RWPE1 (cell line): ENCODE measurements around the gene BUD13.

ENCODE experiments used
- CTCF ChIA-PET: fragments of 350-600 bp; sonication (Branson Sonifier 250); formaldehyde crosslinking; extraction: SDS; loops from one replicate; lab custom pipeline; 2021; lab: Yijun Ruan, JAX
- POLR2A ChIA-PET: fragments of 400-600 bp; formaldehyde crosslinking; extraction: SDS; loops from one replicate; lab custom pipeline; 2020; ENCODE audit warnings: antibody characterized with exemption; ENCODE audit not compliant: low non-redundant PET; lab: Yijun Ruan, JAX
- DNase-seq: peaks from one replicate; pipeline ENCODE4 v3.0.0; 2012; ENCODE audit warnings: low spot score
- H3K27ac ChIP-seq: fragments of 450-650 bp; 2 replicates; pipeline ENCODE4 v1.5.1; 2017
- CTCF ChIP-seq: fragments of 450-650 bp; conservative IDR thresholded peaks from 2 replicates; pipeline ENCODE4 v1.5.1; 2017; ENCODE audit warnings: low read depth, mild to moderate bottlenecking

Gene BUD13

DNA sequence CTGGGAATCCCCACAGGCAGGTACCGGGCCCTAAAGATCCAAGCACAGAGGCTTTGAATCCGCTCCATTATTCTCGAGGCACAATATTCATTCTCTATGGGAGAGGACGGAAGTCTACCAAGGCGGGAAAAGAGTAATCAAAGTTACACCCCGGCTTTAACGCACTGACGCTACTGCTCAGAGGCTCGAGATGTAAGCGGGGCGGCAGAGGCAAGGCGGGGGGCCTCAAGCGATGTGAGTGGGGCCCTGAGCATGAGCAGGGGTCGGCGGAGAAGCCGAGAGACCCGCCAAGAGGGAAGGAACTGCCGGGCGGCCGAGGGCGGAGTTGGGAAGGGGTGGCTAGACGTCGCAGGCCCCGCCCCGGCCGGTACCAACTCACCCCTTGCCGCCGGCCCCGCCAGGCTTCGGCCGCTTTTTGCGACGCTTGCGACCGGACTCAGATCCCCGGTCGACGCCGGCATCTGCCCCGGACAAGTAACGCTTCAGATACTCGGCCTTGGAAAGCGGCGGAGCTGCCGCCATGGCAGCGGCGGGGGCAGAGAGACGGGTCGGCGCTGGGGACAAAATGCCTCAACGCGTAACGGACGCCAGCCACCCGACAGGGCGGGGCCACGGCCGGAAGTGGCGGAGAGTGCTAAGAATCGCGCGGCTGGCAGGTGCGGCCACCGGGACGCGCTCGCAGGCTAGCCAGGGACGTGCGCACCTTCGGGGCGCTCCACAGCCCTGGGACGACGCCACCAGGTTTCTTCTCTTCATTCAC, at the start of gene BUD13:
Gene BUD13 (minus strand): TSS at position 545 of the 760 bp plus-strand sequence. CDS start 23 bp downstream, at position 522.
- no peak for TF ChIP-seq CTCF
- DNase-seq: peak; percentile 88
- ChIA-PET POLR2A (no interaction called here), CTCF (interaction anchor here (1.6 kb wide), 1 partner anchor 63 kb away, joined by 4 read pairs; no protein-coding TSS in a partner anchor)
- H3K27ac ChIP-seq: peak within 1 kb of the TSS; percentile 93

DNA sequence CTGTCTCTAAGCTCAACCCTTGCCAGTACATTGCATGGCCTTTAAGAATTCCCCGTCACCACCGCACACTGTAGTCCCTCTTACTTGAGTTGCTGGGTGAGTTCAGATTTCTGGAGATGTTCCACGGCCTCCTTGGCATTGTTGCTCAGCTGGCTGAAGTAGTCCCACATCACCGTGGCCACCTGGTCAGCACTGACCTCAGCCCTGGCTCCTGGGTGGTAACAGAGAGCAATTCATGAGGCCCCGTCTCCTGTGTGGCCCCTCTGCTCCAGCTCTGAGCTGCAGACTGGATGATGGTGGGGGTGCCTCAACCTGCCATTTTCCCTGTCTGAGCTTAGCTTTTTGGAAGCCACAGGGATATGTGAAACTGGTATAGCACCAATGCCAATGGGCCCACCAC, 49.8 kb upstream of the BUD13 start:
- ChIA-PET CTCF (no interaction called here), POLR2A (no interaction called here)
- DNase-seq: no peak

GRCh38 chr11:116821050-116821918, 48.5 kb upstream of the BUD13 start:
- DNase-seq: no peak
- no peak for TF ChIP-seq CTCF
- POLR2A ChIA-PET: no interaction called here
- no peak overlapping the region for H3K27ac ChIP-seq
- CTCF ChIA-PET: interaction anchor here (0.6 to 1.4 kb wide), 2 partner anchors 14 to 186 kb away, joined by 4 to 6 read pairs; no protein-coding TSS in a partner anchor

More for the DNA sequence above, 49.8 kb upstream of the BUD13 start:
- TF ChIP-seq CTCF: no peak
- H3K27ac ChIP-seq: no peak overlapping the region

DNA sequence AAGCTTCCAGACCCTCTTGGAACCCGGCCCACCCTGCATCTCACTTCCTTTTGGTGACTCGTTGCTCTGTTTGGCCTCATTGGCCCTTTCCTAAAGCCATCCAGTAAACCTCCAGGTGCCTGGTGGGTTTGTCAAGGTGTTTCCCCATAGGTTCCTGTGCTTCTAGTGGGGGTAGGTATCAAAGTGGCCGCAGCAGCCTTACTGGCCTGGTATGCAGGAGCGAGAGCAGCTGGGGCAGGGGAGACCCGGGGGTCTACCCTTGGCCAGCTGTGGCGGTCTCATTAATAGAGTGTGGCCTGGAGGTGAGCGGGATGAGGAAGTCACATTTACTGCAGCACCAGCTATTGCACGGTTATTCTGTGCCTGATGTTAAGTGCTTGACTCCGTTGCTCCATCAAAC, 46.3 kb upstream of the BUD13 start:
- POLR2A ChIA-PET: no interaction called here
- no peak for TF ChIP-seq CTCF
- H3K27ac ChIP-seq: no peak overlapping the region
- CTCF ChIA-PET: no interaction called here
- no peak for DNase-seq

GRCh38 chr11:116814502-116814901, 41.7 kb upstream of the BUD13 start:
- ChIA-PET CTCF (no interaction called here), POLR2A (no interaction called here)
- TF ChIP-seq CTCF: no peak
- H3K27ac ChIP-seq: no peak overlapping the region
- no peak for DNase-seq

DNA sequence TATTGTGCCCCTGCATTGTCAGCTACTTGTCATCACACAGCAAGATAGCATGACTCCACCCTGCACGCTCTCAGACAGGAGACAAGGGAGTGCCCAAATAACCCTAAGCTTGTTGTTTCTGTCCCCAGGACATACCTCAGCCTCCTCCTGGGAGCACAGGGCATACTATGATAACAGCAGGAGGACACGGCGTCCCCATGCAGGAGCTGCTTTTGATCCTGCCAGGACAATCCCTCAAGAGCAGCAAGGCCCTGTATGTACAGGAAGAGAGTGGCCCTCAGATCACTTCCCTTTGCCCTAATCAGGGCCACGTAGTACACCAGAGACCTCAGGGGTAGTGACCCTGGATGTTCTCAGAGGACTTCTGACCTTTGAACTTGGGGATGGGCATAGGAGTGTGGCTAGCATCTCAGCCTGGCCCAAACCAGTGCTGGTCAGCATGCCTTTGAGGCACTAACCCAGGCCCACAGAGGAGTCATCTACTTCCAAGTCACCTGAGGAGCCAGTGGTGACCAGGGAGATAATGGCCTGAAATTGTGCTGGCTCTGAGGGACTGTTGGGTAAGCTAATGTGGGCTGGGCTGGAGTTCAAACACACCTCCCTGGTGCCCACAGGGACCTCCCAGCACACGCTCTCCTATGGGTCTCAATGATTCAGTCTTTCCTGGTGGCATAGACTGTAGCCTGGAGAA, 41.1 kb upstream of the BUD13 start:
- no peak overlapping the region for H3K27ac ChIP-seq
- CTCF ChIA-PET: no interaction called here
- POLR2A ChIA-PET: no interaction called here
- no peak for TF ChIP-seq CTCF
- no peak for DNase-seq
